KMS-11 (cell line): Measurements from ENCODE around the gene SNX10.

Experiments
- H2AFZ ChIP-seq: fragments of 200-600 bp; sonication (generic); 2 replicates; pipeline ENCODE4 v1.6.1; 2016; ENCODE audit warnings: antibody characterized with exemption, mixed run types, low read depth
- H3K27ac ChIP-seq: fragments of 200-600 bp; sonication (generic); 2 replicates; pipeline ENCODE4 v1.6.1; 2016; ENCODE audit warnings: mild to moderate bottlenecking, mixed run types
- H3K27me3 ChIP-seq: fragments of 200-600 bp; sonication (generic); 2 replicates; pipeline ENCODE4 v1.6.1; 2017; ENCODE audit warnings: mild to moderate bottlenecking, low read depth, mixed run types, moderate library complexity; ENCODE audit not compliant: insufficient read depth
- H3K36me3 ChIP-seq: fragments of 200-600 bp; sonication (generic); 2 replicates; pipeline ENCODE4 v1.6.1; 2017; ENCODE audit warnings: mild to moderate bottlenecking, mixed run types; ENCODE audit not compliant: insufficient read depth
- H3K4me1 ChIP-seq: fragments of 200-600 bp; sonication (generic); 2 replicates; pipeline ENCODE4 v1.6.1; 2016; ENCODE audit warnings: mild to moderate bottlenecking, low read depth, mixed run types; ENCODE audit not compliant: poor library complexity, severe bottlenecking
- H3K4me2 ChIP-seq: fragments of 200-600 bp; sonication (generic); 2 replicates; pipeline ENCODE4 v1.7.0; 2016; ENCODE audit warnings: mild to moderate bottlenecking, mixed run types
- H3K4me3 ChIP-seq: fragments of 200-600 bp; sonication (generic); IDR thresholded peaks from 2 replicates; pipeline ENCODE4 v1.6.1; 2017; ENCODE audit warnings: low read depth, low read length, mixed read lengths; ENCODE audit not compliant: insufficient read depth
- H3K79me2 ChIP-seq: fragments of 200-600 bp; sonication (generic); 2 replicates; pipeline ENCODE4 v1.6.1; 2016; ENCODE audit warnings: low read depth, mixed run types; ENCODE audit not compliant: insufficient read depth
- H3K9ac ChIP-seq: fragments of 200-600 bp; sonication (generic); 2 replicates; pipeline ENCODE4 v1.6.1; 2016; ENCODE audit warnings: mild to moderate bottlenecking, mixed run types
- H4K20me1 ChIP-seq: fragments of 200-600 bp; sonication (generic); 2 replicates; pipeline ENCODE4 v1.6.1; 2016; ENCODE audit warnings: mild to moderate bottlenecking, mixed run types; ENCODE audit not compliant: insufficient read depth
- CTCF ChIP-seq: fragments of 200-600 bp; sonication (generic); conservative IDR thresholded peaks from 2 replicates; pipeline ENCODE4 v1.6.1; 2017; ENCODE audit warnings: low read depth, mild to moderate bottlenecking, antibody characterized with exemption, low read length, moderate library complexity, mixed read lengths

Gene SNX10

GRCh38 chr7:26307791-26308190, 16.1 kb downstream of the SNX10 start:
- Histone ChIP-seq H2AFZ (no peak overlapping the region), H3K27me3 (no peaks in the 10 kb centered on the region), H3K36me3 (no peaks in the 10 kb centered on the region), H3K79me2 (no peaks in the 10 kb centered on the region), H3K4me1 (no peaks in the 10 kb centered on the region), H3K4me2 (no peak overlapping the region), H4K20me1 (no peaks in the 10 kb centered on the region), H3K4me3 (no peak overlapping the region), H3K27ac (no peak overlapping the region), H3K9ac (no peak overlapping the region)
- TF ChIP-seq CTCF, result no peak

GRCh38 chr7:26308551-26308950, 16.9 kb downstream of the SNX10 start:
- Histone ChIP-seq H3K4me1 (peaks cover 1% of the 10 kb centered on the region), H3K4me2 (no peak overlapping the region), H3K27ac (no peak overlapping the region), H3K79me2 (no peaks in the 10 kb centered on the region), H4K20me1 (no peaks in the 10 kb centered on the region), H3K27me3 (no peaks in the 10 kb centered on the region), H2AFZ (no peak overlapping the region), H3K36me3 (no peaks in the 10 kb centered on the region), H3K9ac (no peak overlapping the region), H3K4me3 (no peak overlapping the region)
- TF ChIP-seq CTCF, result no peak

- Histone ChIP-seq H3K9ac (no peak overlapping the region), H3K4me2 (no peak overlapping the region), H3K4me1 (peaks cover 7% of the 10 kb centered on the region), H3K27me3 (no peaks in the 10 kb centered on the region), H3K4me3 (no peak overlapping the region), H3K79me2 (no peaks in the 10 kb centered on the region), H3K36me3 (no peaks in the 10 kb centered on the region), H3K27ac (no peak overlapping the region), H2AFZ (no peak overlapping the region), H4K20me1 (no peaks in the 10 kb centered on the region)
- no peak for TF ChIP-seq CTCF
Observed at GRCh38 chr7:26309089-26309488, 17.4 kb downstream of the SNX10 start.

- Histone ChIP-seq H3K4me3 (no peak overlapping the region), H3K9ac (no peak overlapping the region), H4K20me1 (no peaks in the 10 kb centered on the region), H3K4me1 (peaks cover 16% of the 10 kb centered on the region), H3K36me3 (no peaks in the 10 kb centered on the region), H3K27me3 (no peaks in the 10 kb centered on the region), H3K79me2 (no peaks in the 10 kb centered on the region), H2AFZ (no peak overlapping the region), H3K4me2 (no peak overlapping the region), H3K27ac (no peak overlapping the region)
- no peak for TF ChIP-seq CTCF
Observed at GRCh38 chr7:26311798-26312197, 20.1 kb downstream of the SNX10 start.
